ENCODE results near the gene SLC38A5. TPM values are rescaled to one million over a fixed set of nuclear protein-coding genes. Genes with fewer than 3 reads are reported as not detected.
"Not testable (repeated sequence)": the region's sequence is repeated elsewhere in the genome, so short reads cannot be mapped to it uniquely, and the experiment has no call there.

The SLC38A5 gene
- total RNA-seq, 1 experiment from 2014 or later: 54.6 TPM

- Histone ChIP-seq H2AFZ (ENCODE audit: low read depth, low read length, poor library complexity, severe bottlenecking) (no peak overlapping the region), H3K9me3 (ENCODE audit: control insufficient read depth in 1 of 2, insufficient read depth in 1 of 2, low read depth in 1 of 2, low read length in 2 of 2) (no peaks in the 10 kb centered on the region), H3K79me2 (ENCODE audit: insufficient read depth, low read length) (no peaks in the 10 kb centered on the region), H3K36me3 (ENCODE audit: control insufficient read depth in 1 of 2, insufficient read depth in 2 of 2, low read length in 2 of 2) (no peaks in the 10 kb centered on the region), H3K4me1 (ENCODE audit: control insufficient read depth in 1 of 2, insufficient read depth in 2 of 2, low read length in 2 of 2) (no peaks in the 10 kb centered on the region), H3K27ac (ENCODE audit: low read depth, low read length) (no peak overlapping the region), H3K4me2 (ENCODE audit: low read length) (no peak overlapping the region), H3K9ac (ENCODE audit: low read length) (no peak overlapping the region), H3K9me2 (ENCODE audit: insufficient read depth) (no peaks in the 10 kb centered on the region), H3K27me3 (ENCODE audit: insufficient read depth, low read length) (no peaks in the 10 kb centered on the region), H4K20me1 (ENCODE audit: insufficient read depth) (no peaks in the 10 kb centered on the region), H3K4me3 (replicated peaks in 1 of 2; ENCODE audit: low read depth in 1 of 2, low read length in 2 of 2) (no peak overlapping the region)
- DNase-seq (ENCODE audit: low read depth, low spot score): no peak
- ChIA-PET POLR2A (no interaction called here), RAD21 (ENCODE audit: low non-redundant PET in 1 of 2, low total read pairs in 2 of 2, uncharacterized antibody in 2 of 2, unreplicated experiment in 2 of 2) (no interaction called here), CTCF (no interaction called here)
- intact Hi-C loops (cut with micrococcal nuclease): no loop called here
- TF ChIP-seq EGR1 (IDR thresholded peaks at IDR 0.05; ENCODE audit: low read depth): no peak
- no peak for TF ChIP-seq ZBTB33 (IDR thresholded peaks at IDR 0.05; ENCODE audit: extremely low read depth, insufficient replicate concordance, low read length)
- no peak for TF ChIP-seq POLR2A (IDR thresholded peaks at IDR 0.05; ENCODE audit: borderline replicate concordance, extremely low read depth, insufficient read depth, insufficient read length)
- TF ChIP-seq REST (IDR thresholded peaks at IDR 0.05; ENCODE audit: low read depth): no peak
- no peak for ATAC-seq
- BruUV-seq (replicated peaks): no TSS peak
Measured at GRCh38 chrX:48450076-48450475, 20.0 kb downstream of the SLC38A5 start.

GRCh38 chrX:48447201-48447600 is 22.9 kb downstream of the SLC38A5 start:
- intact Hi-C loops (cut with micrococcal nuclease); CTCF ChIA-PET; BruUV-seq (replicated peaks): not testable (repeated sequence)

GRCh38 chrX:48433713-48434112 is 36.3 kb downstream of the SLC38A5 start:
- DNase-seq (ENCODE audit: low read depth, low spot score); H3K79me2 ChIP-seq (ENCODE audit: insufficient read depth, low read length); H3K9me3 ChIP-seq (ENCODE audit: control insufficient read depth in 1 of 2, insufficient read depth in 1 of 2, low read depth in 1 of 2, low read length in 2 of 2); POLR2A ChIA-PET; H2AFZ ChIP-seq (ENCODE audit: low read depth, low read length, poor library complexity, severe bottlenecking); H3K9ac ChIP-seq (ENCODE audit: low read length); H3K4me3 ChIP-seq (replicated peaks in 1 of 2; ENCODE audit: low read depth in 1 of 2, low read length in 2 of 2); H3K4me2 ChIP-seq (ENCODE audit: low read length); H3K27me3 ChIP-seq (ENCODE audit: insufficient read depth, low read length); H3K9me2 ChIP-seq (ENCODE audit: insufficient read depth); H3K4me1 ChIP-seq (ENCODE audit: control insufficient read depth in 1 of 2, insufficient read depth in 2 of 2, low read length in 2 of 2); H4K20me1 ChIP-seq (ENCODE audit: insufficient read depth); CTCF ChIA-PET; BruUV-seq (replicated peaks); H3K36me3 ChIP-seq (ENCODE audit: control insufficient read depth in 1 of 2, insufficient read depth in 2 of 2, low read length in 2 of 2); RAD21 ChIA-PET (ENCODE audit: low non-redundant PET in 1 of 2, low total read pairs in 2 of 2, uncharacterized antibody in 2 of 2, unreplicated experiment in 2 of 2); ATAC-seq; H3K27ac ChIP-seq (ENCODE audit: low read depth, low read length); intact Hi-C loops (cut with micrococcal nuclease): not testable (repeated sequence)

More at GRCh38 chrX:48447201-48447600, 22.9 kb downstream of the SLC38A5 start:
- H3K4me2 ChIP-seq (ENCODE audit: low read length); H3K27me3 ChIP-seq (ENCODE audit: insufficient read depth, low read length); H3K36me3 ChIP-seq (ENCODE audit: control insufficient read depth in 1 of 2, insufficient read depth in 2 of 2, low read length in 2 of 2); H3K27ac ChIP-seq (ENCODE audit: low read depth, low read length); H2AFZ ChIP-seq (ENCODE audit: low read depth, low read length, poor library complexity, severe bottlenecking); H3K9ac ChIP-seq (ENCODE audit: low read length); H4K20me1 ChIP-seq (ENCODE audit: insufficient read depth); POLR2A ChIA-PET; H3K9me2 ChIP-seq (ENCODE audit: insufficient read depth); H3K79me2 ChIP-seq (ENCODE audit: insufficient read depth, low read length); H3K4me3 ChIP-seq (replicated peaks in 1 of 2; ENCODE audit: low read depth in 1 of 2, low read length in 2 of 2); DNase-seq (ENCODE audit: low read depth, low spot score); ATAC-seq; RAD21 ChIA-PET (ENCODE audit: low non-redundant PET in 1 of 2, low total read pairs in 2 of 2, uncharacterized antibody in 2 of 2, unreplicated experiment in 2 of 2); H3K9me3 ChIP-seq (ENCODE audit: control insufficient read depth in 1 of 2, insufficient read depth in 1 of 2, low read depth in 1 of 2, low read length in 2 of 2); H3K4me1 ChIP-seq (ENCODE audit: control insufficient read depth in 1 of 2, insufficient read depth in 2 of 2, low read length in 2 of 2): not testable (repeated sequence)
